Measurements from ENCODE around the gene ZDHHC13.
"Not testable (repeated sequence)": the region's sequence is repeated elsewhere in the genome, so short reads cannot be mapped to it uniquely, and the experiment has no call there.

GRCh38 chr11:19136884-19137283 lies 19.9 kb downstream of the ZDHHC13 start:
- not testable (repeated sequence) for TF ChIP-seq CTCF (IDR thresholded peaks at IDR 0.05; ENCODE audit: insufficient read depth, low read depth, low read length); EZH2 (IDR thresholded peaks at IDR 0.05; ENCODE audit: insufficient read depth, low read length)
